Vagina (tissue), 2 donors: ENCODE measurements around the gene RANBP3. TPM values are rescaled to one million over a fixed set of nuclear protein-coding genes. Genes with fewer than 3 reads are reported as not detected.

Source experiments
- DNase-seq, 2 donors: peaks; one replicate each; pipeline ENCODE4 v3.0.0-alpha.2; 2017; ENCODE audit errors: extremely low spot score in 2 of 2
- H3K27ac ChIP-seq: fragments of 200-600 bp; sonication (generic); one replicate; pipeline ENCODE4 v1.5.1; 2019
- H3K27me3 ChIP-seq: fragments of 200-600 bp; sonication (generic); one replicate; pipeline ENCODE4 v1.5.1; 2019
- H3K36me3 ChIP-seq, 2 donors: fragments of 200-600 bp; sonication (generic); one replicate each; pipeline ENCODE4 v1.5.1; 2017 to 2019
- H3K4me1 ChIP-seq: fragments of 200-600 bp; sonication (generic); one replicate; pipeline ENCODE4 v1.5.1; 2019
- H3K4me3 ChIP-seq, 2 donors: fragments of 200-600 bp; sonication (generic); 1 replicate in 1 of 2; 2 replicates in 1 of 2; pipeline ENCODE4 v1.5.1; 2016 to 2019
- H3K9me3 ChIP-seq: fragments of 200-600 bp; sonication (generic); one replicate; pipeline ENCODE4 v1.5.1; 2019
- POLR2A ChIP-seq, 2 donors: fragments of 450-650 bp; IDR thresholded peaks; one replicate each; pipeline ENCODE4 v1.6.1; 2017; ENCODE audit warnings: antibody characterized with exemption in 2 of 2, mild to moderate bottlenecking in 2 of 2, moderate library complexity in 2 of 2
- POLR2AphosphoS5 ChIP-seq, 2 donors: sonication (generic); formaldehyde crosslinking; IDR thresholded peaks; one replicate each; pipeline ENCODE4 v1.9.0; 2017; ENCODE audit warnings: antibody characterized with exemption in 2 of 2, mild to moderate bottlenecking in 2 of 2, low read depth in 1 of 2; ENCODE audit not compliant: insufficient read depth in 1 of 2
- intact Hi-C: fragments of 100-400 bp; cut with DNase I; formaldehyde crosslinking; loops from one replicate; pipeline ENCODE4 v1.15.1; 2023
- total RNA-seq: library from RNA; depleted of rRNA; stranded (reverse); fragments of >200 nt; gene quantifications from one replicate; pipeline ENCODE4 v1.2.3, GENCODE V29; 2016
- TF ChIP-seq, protein P1 (sequence below), 3 experiments: fragments of 450-650 bp in 2 of 3; fragments of 200-600 bp in 1 of 3; sonication (generic) in 1 of 3; IDR thresholded peaks; one replicate each; pipeline ENCODE4 v1.5.1; 2017 to 2019; ENCODE audit warnings: antibody characterized with exemption in 3 of 3, mild to moderate bottlenecking in 2 of 3, moderate library complexity in 2 of 3

The RANBP3 gene
- total RNA-seq, 1 donor from 2014 or later = 110 TPM

DNA sequence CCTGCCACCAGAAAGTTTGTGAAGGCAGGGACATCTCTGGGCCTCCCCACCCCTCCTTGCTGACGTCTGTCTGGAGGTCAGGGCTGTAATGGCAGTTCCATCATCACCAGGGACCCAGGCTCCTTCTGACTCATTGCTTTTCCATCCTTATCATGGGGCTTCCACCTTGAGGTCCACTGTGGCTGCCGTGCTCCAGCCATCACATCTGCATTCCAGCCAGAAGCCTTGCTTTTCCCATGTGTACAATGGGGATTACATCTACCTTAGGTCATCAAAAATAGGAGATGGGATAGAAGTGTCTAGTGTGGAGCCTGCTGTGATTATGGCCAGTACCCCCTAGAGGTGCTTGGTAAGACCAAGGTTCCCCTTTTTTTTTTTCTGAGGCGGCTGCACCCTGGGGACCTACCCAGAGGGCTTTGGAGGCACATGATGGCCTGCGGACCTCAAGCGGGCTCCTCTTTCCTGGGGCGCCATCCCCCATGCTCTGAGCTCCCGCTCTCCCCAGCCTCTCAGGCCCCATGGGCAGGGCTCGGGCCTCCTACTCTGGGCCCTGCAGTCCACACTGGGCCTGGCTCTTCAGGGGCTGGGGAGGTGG lies 13.4 kb upstream of the RANBP3 start:
- peaks cover 8% of the 10 kb centered on the region for H3K4me1 ChIP-seq

DNA sequence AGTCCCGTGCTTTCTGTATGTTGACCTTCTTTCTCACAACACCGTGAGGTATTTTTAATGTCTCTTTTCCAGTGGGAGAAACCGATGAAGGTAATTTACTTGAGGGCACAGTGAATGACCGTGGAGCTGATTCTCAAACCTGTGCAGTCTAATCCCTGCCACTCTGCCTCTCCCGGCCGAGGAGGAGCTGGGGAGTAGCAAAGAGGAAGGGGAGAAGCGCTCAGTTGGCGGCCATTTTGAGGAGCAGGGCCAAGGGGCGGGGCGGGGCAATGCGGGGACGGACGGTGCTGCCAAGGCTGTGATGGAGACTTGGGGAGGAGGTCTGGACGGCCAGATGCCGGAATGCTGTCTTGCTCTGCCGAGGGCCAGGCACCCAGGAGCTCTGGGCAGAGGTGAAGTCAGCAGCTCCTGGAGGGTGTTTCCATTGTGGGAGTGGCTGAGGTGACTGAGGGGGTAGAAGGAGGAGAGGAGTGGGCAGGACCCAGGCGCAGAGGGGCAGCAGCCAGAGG lies 12.4 kb upstream of the RANBP3 start:
- intact Hi-C loops = no loop called here
- no peaks in the 10 kb centered on the region for H3K27me3 ChIP-seq
- no peak overlapping the region for H3K4me3 ChIP-seq
- TF ChIP-seq, protein P1, sequence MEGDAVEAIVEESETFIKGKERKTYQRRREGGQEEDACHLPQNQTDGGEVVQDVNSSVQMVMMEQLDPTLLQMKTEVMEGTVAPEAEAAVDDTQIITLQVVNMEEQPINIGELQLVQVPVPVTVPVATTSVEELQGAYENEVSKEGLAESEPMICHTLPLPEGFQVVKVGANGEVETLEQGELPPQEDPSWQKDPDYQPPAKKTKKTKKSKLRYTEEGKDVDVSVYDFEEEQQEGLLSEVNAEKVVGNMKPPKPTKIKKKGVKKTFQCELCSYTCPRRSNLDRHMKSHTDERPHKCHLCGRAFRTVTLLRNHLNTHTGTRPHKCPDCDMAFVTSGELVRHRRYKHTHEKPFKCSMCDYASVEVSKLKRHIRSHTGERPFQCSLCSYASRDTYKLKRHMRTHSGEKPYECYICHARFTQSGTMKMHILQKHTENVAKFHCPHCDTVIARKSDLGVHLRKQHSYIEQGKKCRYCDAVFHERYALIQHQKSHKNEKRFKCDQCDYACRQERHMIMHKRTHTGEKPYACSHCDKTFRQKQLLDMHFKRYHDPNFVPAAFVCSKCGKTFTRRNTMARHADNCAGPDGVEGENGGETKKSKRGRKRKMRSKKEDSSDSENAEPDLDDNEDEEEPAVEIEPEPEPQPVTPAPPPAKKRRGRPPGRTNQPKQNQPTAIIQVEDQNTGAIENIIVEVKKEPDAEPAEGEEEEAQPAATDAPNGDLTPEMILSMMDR (IDR thresholded peaks at IDR 0.05) = no peak
- no peak for TF ChIP-seq POLR2AphosphoS5 (IDR thresholded peaks at IDR 0.05; ENCODE audit: insufficient read depth in 1 of 2, low read depth in 1 of 2)
- no peak for TF ChIP-seq POLR2A (IDR thresholded peaks at IDR 0.05)
- no peaks in the 10 kb centered on the region for H3K9me3 ChIP-seq
- peaks cover 8% of the 10 kb centered on the region for H3K4me1 ChIP-seq
- H3K27ac ChIP-seq = no peak overlapping the region
- no peak for DNase-seq
- H3K36me3 ChIP-seq = no peaks in the 10 kb centered on the region

More for the DNA sequence above, 13.4 kb upstream of the RANBP3 start:
- Histone ChIP-seq H3K36me3 (no peaks in the 10 kb centered on the region), H3K27ac (no peak overlapping the region), H3K9me3 (no peaks in the 10 kb centered on the region), H3K4me3 (no peak overlapping the region), H3K27me3 (no peaks in the 10 kb centered on the region)
- DNase-seq = no peak
- intact Hi-C loops = no loop called here
- TF ChIP-seq POLR2A (IDR thresholded peaks at IDR 0.05) = no peak
- no peak for TF ChIP-seq POLR2AphosphoS5 (IDR thresholded peaks at IDR 0.05; ENCODE audit: insufficient read depth in 1 of 2, low read depth in 1 of 2)
- TF ChIP-seq, protein P1 (IDR thresholded peaks at IDR 0.05) = no peak

DNA sequence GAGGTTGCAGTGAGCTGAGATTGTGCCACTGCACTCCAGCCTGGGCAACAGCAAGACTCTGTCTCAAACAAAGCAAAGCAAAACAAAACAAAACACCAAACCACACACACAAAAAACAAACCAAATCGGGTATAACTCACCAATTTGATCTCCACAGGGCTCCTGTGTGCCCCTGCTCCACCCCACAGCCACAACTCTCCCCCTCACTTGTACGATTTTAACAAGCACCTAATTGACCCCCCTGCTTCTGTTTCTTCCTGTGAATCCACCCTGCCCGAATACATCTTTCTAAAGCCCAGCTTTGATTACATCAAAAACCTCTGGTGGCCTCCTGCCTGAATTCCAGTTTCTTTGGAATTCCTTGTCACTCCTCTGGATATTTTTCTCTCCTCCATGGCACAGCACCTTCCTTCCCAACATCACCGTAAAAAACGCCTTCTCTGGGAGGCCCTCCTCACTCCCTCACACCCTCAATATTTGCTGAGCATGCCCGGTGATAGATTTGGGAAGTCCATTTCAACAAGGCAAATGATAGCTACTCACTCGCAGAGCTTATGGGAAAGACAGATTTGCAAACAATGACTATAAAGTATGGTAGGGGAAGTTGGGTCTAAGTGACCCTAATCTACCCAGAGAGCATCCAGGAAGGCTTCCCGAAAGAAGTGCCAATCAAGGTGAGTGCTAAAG lies 11.6 kb upstream of the RANBP3 start:
- Histone ChIP-seq H3K9me3 (no peaks in the 10 kb centered on the region), H3K4me1 (peaks cover 8% of the 10 kb centered on the region), H3K36me3 (no peaks in the 10 kb centered on the region), H3K4me3 (no peak overlapping the region), H3K27me3 (no peaks in the 10 kb centered on the region), H3K27ac (no peak overlapping the region)
- intact Hi-C loops = loop anchor here (10.0 kb wide), 1 partner anchor 45 kb away; no protein-coding TSS in a partner anchor
- TF ChIP-seq, protein P1 (IDR thresholded peaks at IDR 0.05) = no peak
- TF ChIP-seq POLR2A (IDR thresholded peaks at IDR 0.05) (no peak), POLR2AphosphoS5 (IDR thresholded peaks at IDR 0.05; ENCODE audit: insufficient read depth in 1 of 2, low read depth in 1 of 2) (no peak)
- DNase-seq = no peak

DNA sequence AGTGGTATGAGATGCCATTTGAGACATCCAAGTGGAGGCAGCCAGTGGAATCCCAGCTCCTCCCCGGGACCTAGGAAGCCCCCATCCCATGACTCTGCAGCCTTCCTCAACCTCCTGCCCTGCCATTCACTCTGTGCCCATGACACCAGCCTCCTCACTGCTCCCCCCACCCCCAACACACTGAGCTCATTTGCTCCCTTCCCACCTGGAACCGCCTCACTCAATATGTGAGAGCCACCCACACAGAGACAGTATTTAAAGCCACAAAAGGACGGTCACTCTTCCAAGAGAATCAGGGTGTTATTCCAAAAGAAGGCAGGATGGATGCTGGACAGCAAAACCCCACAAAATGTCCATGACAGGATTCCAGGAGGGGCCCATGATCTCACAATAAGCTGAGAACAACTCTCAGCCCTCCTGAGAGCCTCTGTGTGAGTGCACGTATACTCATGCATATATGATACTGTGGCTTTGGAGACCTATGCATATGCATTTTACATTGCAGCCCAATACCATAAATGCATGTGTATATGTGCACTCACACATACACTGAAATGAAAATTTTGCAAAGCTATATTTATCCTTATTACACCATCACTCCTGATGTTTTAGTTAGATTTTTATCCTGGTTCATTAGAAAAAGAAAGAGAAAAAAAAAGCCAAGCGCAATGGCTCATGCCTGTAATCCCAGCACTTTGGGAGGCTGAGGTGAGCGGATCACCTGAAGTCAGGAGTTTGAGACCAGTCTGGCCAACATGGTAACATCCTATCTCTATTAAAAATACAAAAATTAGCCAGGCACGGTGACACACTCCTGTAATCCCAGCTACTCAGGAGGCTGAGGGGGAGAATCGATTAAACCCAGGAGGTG lies 10.8 kb upstream of the RANBP3 start:
- intact Hi-C loops = loop anchor here (10.0 kb wide), 1 partner anchor 46 kb away; no protein-coding TSS in a partner anchor
- Histone ChIP-seq H3K27ac (no peak overlapping the region), H3K9me3 (no peaks in the 10 kb centered on the region), H3K4me1 (peaks cover 8% of the 10 kb centered on the region), H3K36me3 (no peaks in the 10 kb centered on the region), H3K4me3 (no peak overlapping the region), H3K27me3 (no peaks in the 10 kb centered on the region)
- TF ChIP-seq, protein P1 (IDR thresholded peaks at IDR 0.05) = no peak
- TF ChIP-seq POLR2AphosphoS5 (IDR thresholded peaks at IDR 0.05; ENCODE audit: insufficient read depth in 1 of 2, low read depth in 1 of 2) (no peak), POLR2A (IDR thresholded peaks at IDR 0.05) (no peak)
- DNase-seq = no peak
